IPS-20b (cell line): ENCODE data around the gene NRGN.

Experiments used
- H3K27ac ChIP-seq: one replicate; pipeline ENCODE4 v1.5.1; 2013; ENCODE audit warnings: low read length
- H3K27me3 ChIP-seq: 2 replicates; pipeline ENCODE4 v1.6.1; 2013; ENCODE audit warnings: mild to moderate bottlenecking, low read length, inconsistent platforms; ENCODE audit not compliant: insufficient read depth
- H3K36me3 ChIP-seq: 2 replicates; pipeline ENCODE4 v1.6.1; 2013; ENCODE audit warnings: low read depth, mild to moderate bottlenecking, inconsistent platforms, low read length, moderate library complexity; ENCODE audit not compliant: insufficient read depth
- H3K4me1 ChIP-seq: 2 replicates; pipeline ENCODE4 v1.6.1; 2013; ENCODE audit warnings: mild to moderate bottlenecking, control low read depth, inconsistent platforms, low read length, moderate library complexity; ENCODE audit not compliant: insufficient read depth
- H3K4me3 ChIP-seq: 2 replicates; pipeline ENCODE4 v1.5.1; 2013; ENCODE audit warnings: mild to moderate bottlenecking, low read length, inconsistent platforms
- H3K9ac ChIP-seq: 2 replicates; pipeline ENCODE4 v1.6.1; 2013; ENCODE audit warnings: low read depth, mild to moderate bottlenecking, inconsistent platforms, low read length, moderate library complexity
- H3K9me3 ChIP-seq: 2 replicates; pipeline ENCODE4 v1.6.1; 2013; ENCODE audit warnings: mild to moderate bottlenecking, low read depth, low read length, inconsistent platforms; ENCODE audit not compliant: insufficient read depth

Gene NRGN

GRCh38 chr11:124759266-124760204 lies 19.8 kb downstream of the NRGN start:
- peaks cover 90% of the 10 kb centered on the region for H3K27me3 ChIP-seq
- H3K4me3 ChIP-seq = peak overlapping the region; percentile 54; the same call in 1 of the 2 replicates
- H3K9ac ChIP-seq = no peak overlapping the region
- H3K27ac ChIP-seq = no peak overlapping the region
- H3K9me3 ChIP-seq = no peaks in the 10 kb centered on the region
- H3K36me3 ChIP-seq = peaks cover 3% of the 10 kb centered on the region
- H3K4me1 ChIP-seq = peaks cover 19% of the 10 kb centered on the region; the same call in 1 of the 2 replicates

- H3K9me3 ChIP-seq = no peaks in the 10 kb centered on the region
- H3K4me1 ChIP-seq = peaks cover 19% of the 10 kb centered on the region; the same call in 1 of the 2 replicates
- H3K4me3 ChIP-seq = peak overlapping the region; percentile 36; the same call in 1 of the 2 replicates
- H3K27ac ChIP-seq = no peak overlapping the region
- H3K9ac ChIP-seq = no peak overlapping the region
- peaks cover 10% of the 10 kb centered on the region for H3K36me3 ChIP-seq
- peaks cover 83% of the 10 kb centered on the region for H3K27me3 ChIP-seq
Observed at GRCh38 chr11:124760205-124760652, 20.5 kb downstream of the NRGN start.

- H3K27ac ChIP-seq = no peak overlapping the region
- H3K4me3 ChIP-seq = no peak overlapping the region
Observed at GRCh38 chr11:124760806-124761205, 21.1 kb downstream of the NRGN start.

GRCh38 chr11:124761301-124762104 lies 21.8 kb downstream of the NRGN start:
- Histone ChIP-seq H3K36me3 (peaks cover 17% of the 10 kb centered on the region), H3K9me3 (no peaks in the 10 kb centered on the region), H3K4me1 (peaks cover 19% of the 10 kb centered on the region; the same call in 1 of the 2 replicates), H3K9ac (no peak overlapping the region), H3K27me3 (peaks cover 70% of the 10 kb centered on the region), H3K27ac (no peak overlapping the region), H3K4me3 (peak overlapping the region; percentile 69)

More at GRCh38 chr11:124760806-124761205, 21.1 kb downstream of the NRGN start:
- Histone ChIP-seq H3K36me3 (peaks cover 12% of the 10 kb centered on the region), H3K4me1 (peaks cover 19% of the 10 kb centered on the region; the same call in 1 of the 2 replicates), H3K9me3 (no peaks in the 10 kb centered on the region), H3K9ac (no peak overlapping the region), H3K27me3 (peaks cover 77% of the 10 kb centered on the region)

GRCh38 chr11:124762105-124762623 lies 22.4 kb downstream of the NRGN start, which contains the start of gene ESAM:
ESAM (minus strand) TSS chr11:124762290; CDS start chr11:124762154, 136 bp downstream.
- Histone ChIP-seq H3K27me3 (peaks cover 64% of the 10 kb centered on the region), H3K9ac (no peak within 1 kb of the TSS), H3K36me3 (peaks cover 23% of the 10 kb centered on the region), H3K9me3 (no peaks in the 10 kb centered on the region), H3K27ac (no peak within 1 kb of the TSS), H3K4me3 (peak within 1 kb of the TSS; percentile 69), H3K4me1 (peaks cover 19% of the 10 kb centered on the region; the same call in 1 of the 2 replicates)

GRCh38 chr11:124762624-124763155 lies 22.9 kb downstream of the NRGN start:
- Histone ChIP-seq H3K9me3 (no peaks in the 10 kb centered on the region), H3K27ac (no peak overlapping the region), H3K36me3 (peaks cover 28% of the 10 kb centered on the region), H3K4me1 (peaks cover 18% of the 10 kb centered on the region; the same call in 1 of the 2 replicates), H3K9ac (no peak overlapping the region), H3K4me3 (peak overlapping the region; percentile 69), H3K27me3 (peaks cover 59% of the 10 kb centered on the region)

GRCh38 chr11:124763156-124763947 lies 23.6 kb downstream of the NRGN start:
- Histone ChIP-seq H3K9ac (no peak overlapping the region), H3K4me3 (peak overlapping the region; percentile 69)

GRCh38 chr11:124766156-124766555 lies 26.4 kb downstream of the NRGN start:
- Histone ChIP-seq H3K4me1 (no peaks in the 10 kb centered on the region), H3K9me3 (no peaks in the 10 kb centered on the region), H3K27me3 (peaks cover 24% of the 10 kb centered on the region), H3K4me3 (no peak overlapping the region), H3K9ac (no peak overlapping the region), H3K27ac (no peak overlapping the region), H3K36me3 (peaks cover 54% of the 10 kb centered on the region)

More at GRCh38 chr11:124763156-124763947, 23.6 kb downstream of the NRGN start:
- Histone ChIP-seq H3K4me1 (peaks cover 14% of the 10 kb centered on the region; the same call in 1 of the 2 replicates), H3K27ac (no peak overlapping the region), H3K36me3 (peaks cover 33% of the 10 kb centered on the region), H3K9me3 (no peaks in the 10 kb centered on the region), H3K27me3 (peaks cover 52% of the 10 kb centered on the region)

- Histone ChIP-seq H3K36me3 (peaks cover 76% of the 10 kb centered on the region), H3K27ac (no peak overlapping the region), H3K27me3 (no peaks in the 10 kb centered on the region)
Observed at GRCh38 chr11:124768914-124769313, 29.2 kb downstream of the NRGN start.

GRCh38 chr11:124769806-124770774 lies 30.3 kb downstream of the NRGN start:
- no peak overlapping the region for H3K9ac ChIP-seq
- H3K36me3 ChIP-seq = peaks cover 78% of the 10 kb centered on the region
- no peak overlapping the region for H3K27ac ChIP-seq

More at GRCh38 chr11:124768914-124769313, 29.2 kb downstream of the NRGN start:
- Histone ChIP-seq H3K9ac (no peak overlapping the region), H3K9me3 (no peaks in the 10 kb centered on the region), H3K4me3 (no peak overlapping the region), H3K4me1 (no peaks in the 10 kb centered on the region)

More at GRCh38 chr11:124769806-124770774, 30.3 kb downstream of the NRGN start:
- H3K4me3 ChIP-seq = no peak overlapping the region
- no peaks in the 10 kb centered on the region for H3K27me3 ChIP-seq
- H3K9me3 ChIP-seq = no peaks in the 10 kb centered on the region
- no peaks in the 10 kb centered on the region for H3K4me1 ChIP-seq
